Lung (tissue), 12 donors: ENCODE data around the gene FADS3. TPM values are rescaled to one million over a fixed set of nuclear protein-coding genes. Genes with fewer than 3 reads are reported as not detected.

Experiments used
- ATAC-seq: fragments of 200-7000 bp; cut with Tn5 transposase; one replicate; pipeline ENCODE4 v1.9.1; 2020; ENCODE audit warnings: moderate number of reproducible peaks; ENCODE audit not compliant: insufficient read depth, low FRiP score
- DNase-seq, 3 donors: peaks; one replicate each; pipeline ENCODE4 v3.0.0-alpha.2; 2013 to 2017
- H3K27ac ChIP-seq, 2 donors: one replicate each; pipeline ENCODE4 v1.5.1; 2013; ENCODE audit warnings: mild to moderate bottlenecking in 2 of 2, moderate library complexity in 2 of 2, control low read depth in 1 of 2, inconsistent platforms in 1 of 2, low read depth in 1 of 2, low read length in 1 of 2
- H3K27me3 ChIP-seq, 3 donors: one replicate each; pipeline ENCODE4 v1.5.1; 2013; ENCODE audit warnings: low read length in 2 of 3; ENCODE audit not compliant: control insufficient read depth in 3 of 3, insufficient read depth in 3 of 3
- H3K36me3 ChIP-seq, 4 donors: one replicate each; pipeline ENCODE4 v1.5.1; 2013; ENCODE audit warnings: low read length in 4 of 4, mild to moderate bottlenecking in 1 of 4, moderate library complexity in 1 of 4; ENCODE audit not compliant: control insufficient read depth in 4 of 4, insufficient read depth in 4 of 4
- H3K4me1 ChIP-seq, 5 donors: one replicate each; pipeline ENCODE4 v1.5.1; 2013; ENCODE audit warnings: low read length in 5 of 5, mild to moderate bottlenecking in 2 of 5, moderate library complexity in 1 of 5; ENCODE audit not compliant: control insufficient read depth in 5 of 5, insufficient read depth in 5 of 5
- H3K4me3 ChIP-seq: one replicate; pipeline ENCODE4 v1.5.1; 2013; ENCODE audit warnings: mild to moderate bottlenecking, control low read depth, moderate library complexity
- H3K9ac ChIP-seq, 2 donors: one replicate each; pipeline ENCODE4 v1.5.1; 2013; ENCODE audit warnings: low read length in 2 of 2, control low read depth in 1 of 2; ENCODE audit not compliant: insufficient read depth in 1 of 2
- H3K9me3 ChIP-seq, 4 donors: one replicate each; pipeline ENCODE4 v1.5.1; 2013; ENCODE audit warnings: low read length in 3 of 4, mild to moderate bottlenecking in 1 of 4, moderate library complexity in 1 of 4; ENCODE audit not compliant: control insufficient read depth in 4 of 4, insufficient read depth in 3 of 4
- WGBS, 2 donors: extraction: QIAGEN DNeasy Blood & Tissue Kit; methylation state at CpG; one replicate each; pipeline ENCODE4 v1.1.7; 2013; 5-methylcytosine and 5-hydroxymethylcytosine counted together
- polyA plus RNA-seq, 2 donors: library from polyadenylated mRNA; stranded (reverse); fragments of 200-250 nt; gene quantifications; one replicate each; pipeline ENCODE4 v1.2.1, GENCODE V29; 2013
- total RNA-seq, 2 donors: library from RNA; depleted of rRNA in 1 of 2; stranded (reverse); fragments of >200 nt in 1 of 2; gene quantifications; one replicate each; pipeline ENCODE4 v1.2.1, GENCODE V29; 2014 to 2021
- TF ChIP-seq, protein P1 (sequence below): IDR thresholded peaks from 2 replicates; pipeline ENCODE4 v1.5.1; 2012; ENCODE audit warnings: mild to moderate bottlenecking; ENCODE audit errors: control extremely low read depth, extremely low read depth
- donor health status: control.
- donor health status: control.
- donor health status: Bipolar disorder and iron deficiency.
- donor health status: healthy.
- donor health status: DM: yes; HTN: yes; CAD: no.

The FADS3 gene
- total and polyA plus RNA-seq, 4 donors: 12.3 to 64.8 (median 54.5) TPM

DNA sequence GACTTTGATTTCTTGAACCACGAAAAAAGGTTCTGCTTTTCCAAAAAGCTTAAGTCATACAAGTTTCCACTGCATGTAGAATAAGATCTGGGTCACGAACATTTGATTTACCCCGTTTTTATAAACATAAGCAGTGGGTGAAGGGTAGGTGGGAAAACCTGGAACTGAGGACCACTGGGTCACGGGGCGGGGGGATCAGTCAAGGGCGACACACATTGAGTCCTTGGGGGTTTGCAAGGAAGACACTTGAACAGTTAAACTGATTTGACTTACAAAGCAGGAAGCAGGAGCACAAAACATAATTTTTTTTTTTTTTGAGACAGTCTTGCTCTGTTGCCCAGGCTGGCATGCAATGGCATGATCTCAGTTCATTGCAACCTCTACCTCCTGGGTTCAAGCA lies 10.9 kb downstream of the FADS3 start:
- H3K4me1 ChIP-seq: peaks cover 0 to 2% (median 0%) of the 10 kb centered on the region in 5 donors
- no peaks in the 10 kb centered on the region for H3K9me3 ChIP-seq
- TF ChIP-seq, protein P1, sequence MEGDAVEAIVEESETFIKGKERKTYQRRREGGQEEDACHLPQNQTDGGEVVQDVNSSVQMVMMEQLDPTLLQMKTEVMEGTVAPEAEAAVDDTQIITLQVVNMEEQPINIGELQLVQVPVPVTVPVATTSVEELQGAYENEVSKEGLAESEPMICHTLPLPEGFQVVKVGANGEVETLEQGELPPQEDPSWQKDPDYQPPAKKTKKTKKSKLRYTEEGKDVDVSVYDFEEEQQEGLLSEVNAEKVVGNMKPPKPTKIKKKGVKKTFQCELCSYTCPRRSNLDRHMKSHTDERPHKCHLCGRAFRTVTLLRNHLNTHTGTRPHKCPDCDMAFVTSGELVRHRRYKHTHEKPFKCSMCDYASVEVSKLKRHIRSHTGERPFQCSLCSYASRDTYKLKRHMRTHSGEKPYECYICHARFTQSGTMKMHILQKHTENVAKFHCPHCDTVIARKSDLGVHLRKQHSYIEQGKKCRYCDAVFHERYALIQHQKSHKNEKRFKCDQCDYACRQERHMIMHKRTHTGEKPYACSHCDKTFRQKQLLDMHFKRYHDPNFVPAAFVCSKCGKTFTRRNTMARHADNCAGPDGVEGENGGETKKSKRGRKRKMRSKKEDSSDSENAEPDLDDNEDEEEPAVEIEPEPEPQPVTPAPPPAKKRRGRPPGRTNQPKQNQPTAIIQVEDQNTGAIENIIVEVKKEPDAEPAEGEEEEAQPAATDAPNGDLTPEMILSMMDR: no peak
- no peak overlapping the region for H3K4me3 ChIP-seq
- DNase-seq (no peak), ATAC-seq (no peak)
- WGBS, 2 donors: 77 to 79% methylated on average over 6 of the region's 6 CpGs
- no peak overlapping the region for H3K27ac ChIP-seq
- peaks cover 0 to 20% (median 5%) of the 10 kb centered on the region in 4 donors for H3K36me3 ChIP-seq
- H3K27me3 ChIP-seq: no peaks in the 10 kb centered on the region
- H3K9ac ChIP-seq: no peak overlapping the region

DNA sequence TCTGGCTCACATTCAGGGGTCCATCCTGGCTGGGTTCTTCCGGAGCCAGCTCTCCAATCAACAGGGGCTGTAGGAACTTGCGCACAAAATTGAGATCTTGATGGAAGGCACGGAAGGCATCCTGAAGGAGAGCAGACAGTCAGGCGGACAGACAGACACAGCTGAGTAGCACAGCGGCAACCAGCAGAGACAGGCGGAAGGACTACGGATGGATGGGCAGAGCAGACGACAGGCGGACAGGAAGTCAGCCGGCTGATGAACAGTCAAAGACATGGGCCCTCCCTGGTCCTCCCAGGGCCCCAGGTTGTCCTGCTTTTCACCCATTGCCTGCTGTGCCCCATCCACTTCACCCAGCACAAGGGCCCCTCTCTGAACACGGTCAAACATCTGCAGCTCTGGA lies 11.3 kb downstream of the FADS3 start:
- H3K36me3 ChIP-seq: peaks cover 0 to 22% (median 5%) of the 10 kb centered on the region in 4 donors
- TF ChIP-seq, protein P1: no peak
- ATAC-seq (no peak), DNase-seq (no peak)
- H3K9ac ChIP-seq: no peak overlapping the region
- no peaks in the 10 kb centered on the region for H3K9me3 ChIP-seq
- no peak overlapping the region for H3K4me3 ChIP-seq
- no peaks in the 10 kb centered on the region for H3K27me3 ChIP-seq
- H3K27ac ChIP-seq: no peak overlapping the region
- 87 to 89% methylated on average over 11 of the region's 11 CpGs for WGBS, 2 donors
- peaks cover 0 to 2% (median 0%) of the 10 kb centered on the region in 5 donors for H3K4me1 ChIP-seq

DNA sequence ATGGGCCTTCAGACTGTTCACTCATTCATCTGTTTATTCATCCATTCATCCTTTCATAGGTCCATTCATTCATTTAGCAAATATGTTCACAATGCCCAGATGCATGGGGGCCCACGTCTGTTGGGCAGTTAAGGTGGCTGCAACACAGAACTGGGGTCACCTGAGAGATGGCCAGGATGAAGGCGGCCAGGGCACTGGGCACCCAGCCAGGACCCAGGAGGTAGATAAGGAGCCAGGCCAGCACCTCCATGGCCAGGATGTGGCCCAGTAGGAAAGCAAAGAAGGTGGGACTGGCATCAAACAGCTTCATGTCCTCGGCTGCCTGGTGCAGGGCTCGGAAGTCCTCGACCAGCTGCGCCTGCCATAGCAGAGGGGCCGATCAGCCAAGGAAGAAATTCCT lies 12.2 kb downstream of the FADS3 start:
- DNase-seq: no peak
- ATAC-seq: no peak

More for the DNA sequence above, 12.2 kb downstream of the FADS3 start:
- Histone ChIP-seq H3K36me3 (peaks cover 0 to 22% (median 4%) of the 10 kb centered on the region in 4 donors), H3K27me3 (no peaks in the 10 kb centered on the region), H3K9me3 (no peaks in the 10 kb centered on the region), H3K4me1 (peaks cover 0 to 2% (median 0%) of the 10 kb centered on the region in 5 donors), H3K27ac (no peak overlapping the region), H3K9ac (no peak overlapping the region), H3K4me3 (no peak overlapping the region)
- TF ChIP-seq, protein P1: no peak
- 87 to 90% methylated on average over 7 of the region's 7 CpGs for WGBS, 2 donors
